Activated T-cell treated with anti-CD3 and anti-CD28 coated beads, Interleukin-2, amount 50 U/mL, for 1 hour (primary cell): Measurements from ENCODE around the gene TBCE.
"Not testable (repeated sequence)": the region's sequence is repeated elsewhere in the genome, so short reads cannot be mapped to it uniquely, and the experiment has no call there.

Source experiments
- DNase-seq: peaks from one replicate; pipeline ENCODE4 v3.0.0-alpha.2; 2020

The TBCE gene

GRCh38 chr1:235457856-235458255 is 90.6 kb downstream of the TBCE start:
- not testable (repeated sequence) for DNase-seq

DNA sequence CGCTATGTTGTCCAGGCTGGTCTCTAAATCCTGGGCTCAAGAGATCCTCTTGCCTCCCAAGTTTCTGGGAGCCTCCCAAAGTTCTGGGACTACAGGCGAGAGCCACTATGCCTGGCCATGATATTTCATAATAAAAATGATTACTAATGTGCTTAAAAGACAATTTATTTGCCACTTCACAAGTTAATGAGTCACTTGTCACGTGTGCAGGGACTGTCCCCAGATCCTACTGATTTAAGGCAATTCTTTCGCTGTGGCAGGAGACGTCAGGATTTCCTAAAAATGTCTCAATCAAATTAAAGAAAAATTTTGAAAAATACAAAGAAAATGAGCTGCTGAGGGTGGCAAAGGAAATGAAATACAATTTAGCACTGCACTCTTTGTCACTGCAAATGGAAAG is 93.5 kb downstream of the TBCE start:
- no peak for DNase-seq

DNA sequence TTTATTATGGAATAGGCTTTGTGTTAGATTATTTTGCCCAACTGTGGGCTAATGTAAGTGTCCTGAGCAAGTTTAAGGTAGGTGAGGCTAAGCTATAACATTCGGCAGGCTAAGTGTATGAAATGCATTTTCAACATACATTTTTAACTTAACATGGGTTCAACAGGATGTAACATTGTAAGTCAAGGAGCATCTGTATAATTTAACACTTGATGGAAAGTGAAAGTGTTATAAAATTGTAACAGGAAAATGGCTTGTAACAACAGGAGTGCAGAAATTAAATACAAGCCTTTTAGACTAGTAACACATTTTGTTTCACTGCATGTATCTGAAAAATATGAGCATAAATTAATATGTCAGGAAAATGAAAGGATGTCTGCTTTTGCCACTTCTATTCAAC is 94.7 kb downstream of the TBCE start:
- no peak for DNase-seq

GRCh38 chr1:235462832-235463231 is 95.6 kb downstream of the TBCE start:
- DNase-seq: not testable (repeated sequence)

GRCh38 chr1:235465066-235465465 is 97.8 kb downstream of the TBCE start:
- no peak for DNase-seq

- DNase-seq: no peak
These were observed 100.8 kb downstream of the TBCE start for GRCh38 chr1:235468004-235468403.

- DNase-seq: no peak
These were observed 101.7 kb downstream of the TBCE start for GRCh38 chr1:235468970-235469369.

GRCh38 chr1:235469897-235470296 is 102.7 kb downstream of the TBCE start:
- DNase-seq: not testable (repeated sequence)

- no peak for DNase-seq
These were observed 103.7 kb downstream of the TBCE start for GRCh38 chr1:235470741-235471439.

DNA sequence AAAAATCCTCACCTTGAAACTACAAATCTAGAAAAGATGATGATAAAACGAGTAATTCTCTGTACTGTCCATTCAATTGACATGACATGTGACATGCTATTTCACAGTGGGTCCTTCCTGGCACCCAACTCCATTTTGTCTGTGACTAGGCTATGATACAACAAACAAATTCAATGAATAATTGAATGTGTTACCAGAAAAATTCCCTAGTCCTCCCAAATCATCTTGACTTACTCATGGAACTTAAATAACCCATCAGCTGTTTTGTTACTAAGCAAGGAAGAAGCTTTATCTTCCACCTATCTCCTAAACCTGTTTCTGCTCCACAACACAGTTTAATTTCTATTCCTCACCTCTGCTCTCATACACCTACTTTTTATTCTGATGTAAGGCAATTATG is 106.6 kb downstream of the TBCE start:
- DNase-seq: no peak

DNA sequence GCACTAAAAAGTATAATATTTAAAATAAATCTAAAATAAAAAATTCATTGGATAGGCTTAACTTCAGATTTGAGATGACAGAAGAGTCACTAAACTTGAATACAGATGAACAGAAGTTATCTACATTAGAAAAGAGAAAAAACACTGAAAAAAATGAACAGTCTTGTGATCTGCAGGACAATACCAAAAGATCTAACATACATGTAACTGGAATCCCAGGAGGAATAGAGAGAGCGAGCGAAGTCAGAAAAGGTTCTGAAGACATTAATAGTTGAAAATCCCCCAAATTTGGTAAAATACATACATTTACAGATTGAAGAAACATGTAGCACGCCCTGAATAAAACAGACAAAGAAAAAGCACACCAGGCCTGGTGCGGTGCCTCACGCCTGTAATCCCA is 115.9 kb downstream of the TBCE start:
- no peak for DNase-seq

DNA sequence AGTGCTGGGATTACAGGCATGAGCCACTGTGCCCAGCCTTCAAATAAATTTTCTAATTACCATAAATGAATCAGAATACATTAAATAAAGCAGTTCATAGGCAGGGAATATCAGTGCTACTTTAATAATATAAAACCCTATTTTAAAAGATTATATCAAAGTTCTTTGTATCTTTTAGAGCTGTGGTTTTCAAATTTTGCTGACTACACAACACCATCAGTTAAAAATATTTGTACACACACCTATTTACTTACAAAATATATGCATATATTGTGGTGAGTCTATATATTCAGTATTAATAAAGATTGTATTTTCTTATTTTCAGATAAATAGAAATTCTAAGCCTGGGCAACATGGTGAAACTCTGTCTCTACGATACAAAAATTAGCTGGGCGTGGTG is 118.3 kb downstream of the TBCE start:
- no peak for DNase-seq

DNA sequence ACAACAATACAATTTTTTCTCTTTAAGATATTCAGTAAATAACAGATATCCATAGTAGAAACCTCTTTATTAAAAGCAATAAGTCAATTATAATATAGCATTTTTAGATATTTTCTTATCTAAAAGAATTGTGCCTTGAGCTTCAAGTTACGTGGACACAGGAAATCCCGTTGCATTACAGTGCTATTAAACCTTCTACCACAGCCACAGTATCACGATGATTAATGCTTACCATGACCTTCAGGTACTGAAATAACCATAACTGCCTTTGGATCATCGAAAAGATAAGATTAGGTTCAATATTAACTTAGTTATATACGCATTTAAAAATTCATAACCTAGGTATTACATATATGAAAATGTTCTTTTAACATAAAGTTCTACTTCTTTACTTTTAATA is 119.1 kb downstream of the TBCE start:
- no peak for DNase-seq

DNA sequence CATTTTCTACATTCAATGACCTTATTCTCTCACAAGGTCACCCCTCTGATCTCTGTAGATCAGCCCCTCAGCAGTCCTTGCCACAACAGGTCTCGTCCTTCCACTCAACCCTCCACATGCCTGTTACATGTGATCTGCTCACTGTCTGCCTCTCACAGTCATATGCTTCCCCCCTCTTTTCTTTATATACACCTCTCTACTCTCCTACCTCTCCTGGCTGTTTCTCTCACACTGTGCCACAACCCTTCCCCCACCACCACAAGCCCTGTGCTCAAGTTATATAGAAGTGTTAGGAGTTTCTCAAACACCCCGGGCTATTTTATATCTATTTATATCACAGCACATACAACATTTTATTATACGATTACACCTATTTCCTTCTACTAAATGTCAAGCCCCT is 124.4 kb downstream of the TBCE start:
- no peak for DNase-seq

DNA sequence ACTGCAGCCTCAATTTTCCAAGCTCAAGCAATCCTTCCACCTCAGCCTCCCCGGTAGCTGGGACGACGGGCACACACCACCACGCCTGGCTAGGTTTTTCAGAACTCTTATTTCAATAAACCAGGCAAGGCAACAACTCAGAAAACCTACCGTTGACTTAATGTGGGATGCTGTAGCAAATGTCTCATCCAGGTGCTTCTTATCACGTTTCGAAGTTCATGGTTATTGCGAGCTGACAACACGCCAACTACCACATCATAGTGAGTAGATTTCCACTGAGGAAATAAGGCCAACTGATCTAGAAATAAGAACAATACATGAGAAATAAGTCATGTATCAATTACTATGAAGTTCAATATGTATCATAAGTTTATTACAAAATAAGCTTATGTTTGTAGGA is 127.3 kb downstream of the TBCE start:
- no peak for DNase-seq

- DNase-seq: no peak
These were observed 127.8 kb downstream of the TBCE start for GRCh38 chr1:235495030-235495429.

GRCh38 chr1:235495551-235495950 is 128.3 kb downstream of the TBCE start:
- no peak for DNase-seq

GRCh38 chr1:235500971-235501540 is 133.8 kb downstream of the TBCE start:
- no peak for DNase-seq
